Measurements from ENCODE around the gene SLC12A7.

DNA sequence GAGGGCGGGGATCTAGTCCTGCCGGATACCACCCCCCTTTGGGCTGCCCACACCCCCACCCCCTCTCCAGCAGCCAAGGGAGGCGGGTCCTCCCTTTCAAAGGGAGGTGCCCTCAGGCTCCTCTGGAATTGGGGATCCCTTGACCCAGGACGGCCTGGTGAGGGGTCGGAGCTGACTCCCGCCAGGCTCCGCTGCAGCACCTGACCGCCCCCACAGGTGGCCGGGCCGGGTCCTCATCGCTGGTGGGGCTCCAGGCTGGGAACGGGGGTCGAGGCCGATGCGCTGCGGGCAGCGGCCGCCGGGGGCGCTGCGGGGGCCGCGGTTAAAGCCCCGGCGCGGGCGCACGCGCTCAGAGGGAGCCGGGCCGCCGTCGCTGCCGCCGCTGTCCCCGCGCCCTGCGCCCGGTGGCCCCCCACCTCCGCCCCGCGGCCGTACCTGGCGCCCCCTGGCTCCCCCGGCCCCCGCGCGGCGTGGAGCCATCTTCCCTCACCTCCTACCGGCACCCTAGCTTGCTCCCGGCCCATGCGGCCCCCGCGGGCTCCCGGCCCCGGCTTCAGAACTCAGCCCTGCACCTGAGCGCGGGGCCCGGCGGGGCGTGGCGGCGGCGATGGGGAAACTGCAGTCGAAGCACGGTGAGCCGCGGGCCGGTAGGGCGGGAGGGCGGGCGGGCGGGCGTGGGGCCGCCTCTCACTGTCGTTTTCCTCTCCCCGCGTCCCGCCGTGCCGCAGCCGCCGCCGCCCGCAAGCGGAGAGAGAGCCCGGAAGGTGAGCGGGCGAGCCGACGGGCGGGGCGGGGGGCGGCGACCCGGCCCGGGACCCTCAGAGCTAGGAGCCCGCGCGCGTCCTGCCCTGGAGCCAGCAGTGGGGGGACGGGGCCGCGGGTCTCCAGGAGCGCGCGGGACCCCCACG, 103.2 kb downstream of the SLC12A7 start, which contains the start of gene NKD2:
- TF ChIP-seq YY1 (IDR thresholded peaks at IDR 0.05; ENCODE audit: insufficient read depth, insufficient read length) (no peak), ZNF274 (IDR thresholded peaks at IDR 0.05; ENCODE audit: low read depth, low read length) (no peak), SUZ12 (IDR thresholded peaks at IDR 0.05; ENCODE audit: extremely low read depth, insufficient read depth, insufficient read length) (no peak)

Measured in NT2/D1 (cell line).